ENCODE measurements around the gene WDR82. TPM values are rescaled to one million over a fixed set of nuclear protein-coding genes. Genes with fewer than 3 reads are reported as not detected.

The WDR82 gene, protein sequence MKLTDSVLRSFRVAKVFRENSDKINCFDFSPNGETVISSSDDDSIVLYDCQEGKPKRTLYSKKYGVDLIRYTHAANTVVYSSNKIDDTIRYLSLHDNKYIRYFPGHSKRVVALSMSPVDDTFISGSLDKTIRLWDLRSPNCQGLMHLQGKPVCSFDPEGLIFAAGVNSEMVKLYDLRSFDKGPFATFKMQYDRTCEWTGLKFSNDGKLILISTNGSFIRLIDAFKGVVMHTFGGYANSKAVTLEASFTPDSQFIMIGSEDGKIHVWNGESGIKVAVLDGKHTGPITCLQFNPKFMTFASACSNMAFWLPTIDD
- 45.9 to 52.6 TPM (median 49.1 TPM) in 5 replicates for total RNA-seq (2022; extraction: Qiagen RNA extraction; ENCODE audit: low read depth)

DNA sequence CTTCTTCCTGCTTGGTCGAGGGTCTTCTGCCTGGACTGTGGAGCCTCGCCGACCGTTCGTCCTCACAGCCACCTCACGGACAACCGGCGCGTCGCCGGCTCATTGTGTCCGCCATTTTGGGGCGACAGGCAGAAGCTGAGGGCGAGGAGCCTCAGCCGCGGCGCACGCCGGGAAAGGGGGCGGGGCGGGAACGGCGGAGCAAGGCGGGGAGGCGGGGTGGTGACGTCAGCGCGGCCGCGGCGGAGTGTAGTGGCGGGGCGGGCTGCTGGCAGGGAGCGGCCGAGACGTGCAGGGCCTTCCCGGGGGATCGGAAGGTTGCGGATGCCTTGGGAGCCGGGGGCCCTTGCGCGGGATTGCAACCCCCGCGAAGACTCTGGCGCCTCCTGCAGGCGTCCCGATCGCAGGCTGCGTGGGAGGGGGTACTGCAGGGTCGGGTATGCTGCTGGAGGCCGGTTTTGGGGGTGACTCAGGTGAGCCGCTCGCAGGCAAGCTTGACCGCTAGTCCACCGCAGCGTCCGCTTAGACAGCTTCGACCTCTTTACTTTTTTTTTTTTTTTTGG lies at the start of gene WDR82:
TSS of gene WDR82 (minus strand) at position 140 of the 560 bp plus-strand sequence. CDS start 288 bp downstream, outside the sequence.

DNA sequence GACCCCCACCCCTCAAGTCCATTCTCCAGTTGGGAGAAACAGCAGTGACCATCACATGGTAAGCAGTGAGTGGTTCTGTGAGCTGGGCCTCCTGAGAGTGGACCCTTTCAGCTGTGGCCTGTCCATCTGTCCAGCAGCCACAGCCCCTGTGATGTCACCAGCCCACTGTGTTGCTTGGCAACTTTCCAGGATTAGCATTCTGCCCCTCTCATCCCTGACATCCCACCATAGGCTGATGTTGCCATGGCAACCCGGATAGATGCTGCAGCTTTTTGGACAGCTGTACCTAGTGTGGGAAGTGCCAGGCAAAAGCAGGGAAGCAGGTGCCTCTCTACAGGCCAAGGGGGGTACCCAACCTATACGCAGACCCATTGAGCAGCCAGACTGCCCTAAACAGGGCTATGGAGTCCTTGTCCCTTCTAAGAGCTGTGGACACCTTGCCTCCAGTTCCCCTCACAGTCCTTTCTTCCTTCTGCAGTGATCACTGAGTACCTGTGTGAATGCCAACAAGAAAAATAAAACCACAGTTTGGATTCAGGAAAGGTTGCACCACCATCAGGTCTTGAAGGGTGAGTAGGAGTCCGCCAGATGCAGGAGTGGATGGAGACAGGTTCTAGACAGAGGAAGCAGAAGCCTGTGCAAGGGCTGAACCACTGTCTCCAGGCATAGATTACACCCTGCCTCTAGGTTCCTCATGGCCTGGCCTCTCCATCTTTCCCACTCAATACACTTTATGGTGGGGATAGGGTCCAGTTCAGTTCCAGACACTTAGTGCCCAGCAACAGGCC lies 37.7 kb upstream of the WDR82 start, which contains the start of gene DNAH1:
TSS of gene DNAH1 (plus strand) at position 343 of the 788 bp plus-strand sequence. CDS start 6,124 bp downstream, outside the sequence.

DNA sequence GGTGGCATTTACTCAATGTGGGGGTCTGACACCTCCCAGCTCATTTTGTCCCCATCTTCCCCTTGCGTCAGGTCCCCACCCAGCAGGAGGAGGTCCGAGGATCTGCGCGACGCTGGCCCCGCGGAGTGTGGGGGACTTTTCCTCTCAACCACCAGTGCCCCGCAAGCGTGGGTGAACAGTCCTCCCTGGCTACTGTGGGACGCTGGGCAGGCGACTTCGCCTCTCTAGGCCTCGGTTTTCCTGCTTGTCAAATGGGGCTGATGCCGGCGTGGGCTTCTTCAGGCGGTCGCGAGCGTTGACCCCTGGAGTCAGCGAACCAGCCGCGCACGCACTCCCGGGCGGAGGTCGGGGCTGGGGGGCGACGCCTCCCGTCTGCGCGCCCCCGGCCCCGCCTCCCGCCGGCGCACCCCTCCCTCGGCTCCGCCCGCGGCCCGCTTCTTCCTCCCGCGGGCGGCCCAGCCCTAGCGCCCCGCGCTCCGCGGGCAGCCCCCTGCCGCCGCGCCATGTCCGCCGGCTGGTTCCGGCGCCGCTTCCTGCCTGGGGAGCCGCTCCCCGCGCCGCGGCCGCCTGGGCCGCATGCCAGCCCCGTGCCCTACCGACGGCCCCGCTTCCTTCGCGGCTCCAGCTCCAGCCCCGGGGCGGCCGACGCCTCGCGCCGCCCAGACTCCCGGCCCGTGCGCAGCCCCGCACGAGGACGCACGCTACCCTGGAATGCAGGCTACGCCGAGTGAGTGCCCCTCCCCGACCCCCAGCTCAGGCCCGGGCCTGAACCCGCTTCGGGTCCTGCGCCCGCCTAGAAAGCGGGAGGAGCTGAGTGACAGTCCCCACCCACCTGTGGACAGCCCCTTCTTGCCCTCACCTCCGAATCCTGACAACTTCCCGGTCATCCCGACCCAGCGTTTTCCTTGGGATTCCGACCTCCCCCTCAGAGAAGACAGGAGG lies 32.9 kb downstream of the WDR82 start, which contains the start of gene PPM1M:
TSS of gene PPM1M (plus strand) at position 438 of the 942 bp plus-strand sequence. CDS start at position 504, 66 bp downstream.

DNA sequence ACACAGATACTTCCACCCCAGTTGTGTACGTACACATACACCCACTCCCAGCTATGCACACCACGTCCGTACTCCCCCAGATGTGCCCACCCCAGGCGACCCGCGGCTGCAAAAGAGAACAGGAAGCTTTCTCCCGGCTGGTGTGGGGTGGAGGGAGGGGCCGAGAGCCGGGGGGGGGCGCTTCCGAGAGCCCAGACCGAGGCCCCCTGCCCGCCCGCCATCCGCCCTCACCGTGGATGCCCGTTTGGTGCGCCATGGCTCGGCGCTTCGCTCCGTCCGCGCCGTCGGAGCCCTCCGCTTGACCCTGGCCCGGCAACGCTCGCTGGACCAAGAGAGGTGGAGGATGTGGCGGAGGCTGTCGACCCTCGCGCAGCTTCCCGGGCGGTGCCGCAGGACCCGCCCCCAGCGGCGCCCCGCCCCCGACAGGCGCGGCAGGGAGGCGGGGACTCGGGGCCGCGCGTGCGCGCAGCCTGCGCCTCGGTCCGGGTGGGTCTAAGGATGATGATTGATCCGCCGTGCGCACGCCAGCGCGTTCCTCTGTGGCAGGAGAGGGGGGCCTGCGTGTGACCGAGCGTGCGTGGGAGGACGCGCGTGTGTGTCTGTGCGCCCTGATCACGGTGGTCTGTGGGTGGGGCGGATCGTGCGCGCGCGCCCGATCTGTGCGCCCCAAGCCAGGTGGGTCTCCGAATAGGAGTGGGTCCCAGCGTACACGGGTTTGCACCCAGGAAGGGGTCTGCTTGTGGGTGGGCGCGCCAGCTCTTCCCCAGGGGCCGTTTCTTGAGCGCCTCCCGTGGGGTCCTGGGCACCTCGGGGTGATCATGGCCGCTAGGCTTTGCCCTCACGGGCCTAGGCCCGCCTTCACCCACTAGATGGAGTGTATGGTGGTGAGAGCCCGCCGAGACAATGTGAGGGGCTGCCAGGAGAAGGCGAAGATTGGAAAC lies 39.4 kb downstream of the WDR82 start, which contains the start of gene TWF2:
TSS of gene TWF2 (minus strand) at position 398 of the 941 bp plus-strand sequence. CDS start at position 256, 142 bp downstream.

DNA sequence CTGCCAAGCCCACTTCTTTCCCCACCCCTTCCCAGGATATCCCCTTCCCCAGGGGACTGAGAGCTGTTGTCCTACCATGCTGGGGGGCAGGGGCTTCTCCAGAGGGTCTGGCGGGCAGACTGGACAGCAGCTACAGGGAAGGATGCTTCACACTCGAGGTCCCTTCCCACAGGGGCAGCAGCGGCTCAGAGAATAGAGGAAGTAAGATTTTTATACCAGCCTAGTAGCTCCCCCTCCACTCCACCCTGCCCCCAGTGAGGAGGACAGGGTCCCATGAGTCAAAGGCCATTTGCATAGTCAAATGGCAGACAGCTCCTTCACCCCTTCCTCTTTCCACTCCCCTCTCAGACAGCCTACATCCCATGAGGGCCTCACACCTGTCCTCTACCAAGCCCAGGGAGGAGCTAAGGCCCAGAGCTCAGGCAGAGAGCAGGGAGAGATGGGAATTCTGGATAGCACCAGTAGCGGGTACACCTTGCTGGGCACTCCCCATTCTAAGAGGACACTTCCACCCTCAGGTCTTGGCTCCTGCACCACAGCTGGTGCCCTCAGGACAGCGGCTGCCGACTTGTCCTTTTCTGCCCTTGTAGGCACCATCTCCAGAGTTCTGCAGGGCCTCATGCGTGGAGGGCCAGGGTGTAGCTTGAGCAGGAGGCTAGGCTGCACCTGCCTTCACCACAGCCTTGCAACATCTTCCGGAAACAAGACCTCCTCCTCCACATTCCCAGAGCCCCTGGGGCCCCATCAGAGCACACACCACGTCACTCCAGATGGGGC lies 52.8 kb downstream of the WDR82 start, which contains the start of gene TLR9:
TSS of gene TLR9 (minus strand) at position 194 of the 777 bp plus-strand sequence. CDS start at position 78, 116 bp downstream.

Other genes with a start within 250 kb of the WDR82 start
- gene DUSP7, start 222.1 kb downstream of the WDR82 start, total RNA-seq (2022; extraction: Qiagen RNA extraction; ENCODE audit: low read depth), result 21.2 to 25.0 TPM (median 23.4 TPM) in 5 replicates
- 15.4 to 19.3 TPM (median 17.3 TPM) in 5 replicates for gene POC1A, start 124.2 kb downstream of the WDR82 start, total RNA-seq (2022; extraction: Qiagen RNA extraction; ENCODE audit: low read depth)
- gene ALAS1, start 80.5 kb downstream of the WDR82 start, total RNA-seq (2022; extraction: Qiagen RNA extraction; ENCODE audit: low read depth), result 46.5 to 53.1 TPM (median 49.8 TPM) in 5 replicates
- 0.09 TPM in 1 of 5 replicates, not detected in the others for gene TLR9, start 53.0 kb downstream of the WDR82 start, total RNA-seq (2022; extraction: Qiagen RNA extraction; ENCODE audit: low read depth)
- gene TWF2, start 39.5 kb downstream of the WDR82 start, total RNA-seq (2022; extraction: Qiagen RNA extraction; ENCODE audit: low read depth), result 64.4 to 75.7 TPM (median 71.1 TPM) in 5 replicates
- 4.2 to 4.9 TPM (median 4.3 TPM) in 5 replicates for gene PPM1M, start 32.9 kb downstream of the WDR82 start, total RNA-seq (2022; extraction: Qiagen RNA extraction; ENCODE audit: low read depth)
- gene GLYCTK, start 9.2 kb upstream of the WDR82 start, total RNA-seq (2022; extraction: Qiagen RNA extraction; ENCODE audit: low read depth), result 3.5 to 5.4 TPM (median 4.8 TPM) in 5 replicates
- 0.67 to 1.7 TPM (median 0.95 TPM) in 5 replicates for gene DNAH1, start 37.7 kb upstream of the WDR82 start, total RNA-seq (2022; extraction: Qiagen RNA extraction; ENCODE audit: low read depth)
- 28.1 to 39.7 TPM (median 37.0 TPM) in 5 replicates for gene BAP1, start 131.4 kb upstream of the WDR82 start, total RNA-seq (2022; extraction: Qiagen RNA extraction; ENCODE audit: low read depth)
- gene PHF7, start 132.0 kb upstream of the WDR82 start, total RNA-seq (2022; extraction: Qiagen RNA extraction; ENCODE audit: low read depth), result 2.1 to 3.6 TPM (median 2.6 TPM) in 5 replicates
- 0.08 to 0.13 TPM (median 0.13 TPM) in 5 replicates for gene SEMA3G, start 166.5 kb upstream of the WDR82 start, total RNA-seq (2022; extraction: Qiagen RNA extraction; ENCODE audit: low read depth)
- gene TNNC1, start 175.4 kb upstream of the WDR82 start, total RNA-seq (2022; extraction: Qiagen RNA extraction; ENCODE audit: low read depth), result 1.1 to 1.9 TPM (median 1.6 TPM) in 5 replicates
- gene NISCH, start 177.0 kb upstream of the WDR82 start, total RNA-seq (2022; extraction: Qiagen RNA extraction; ENCODE audit: low read depth), result 11.3 to 14.1 TPM (median 13.6 TPM) in 5 replicates
- 0.07 to 0.32 TPM (median 0.14 TPM) in 4 of 5 replicates, not detected in the other for gene STAB1, start 216.7 kb upstream of the WDR82 start, total RNA-seq (2022; extraction: Qiagen RNA extraction; ENCODE audit: low read depth)

Data from A549 treated with GW870086 at 1 μM for 4 hours (cell line).